HepG2 (cell line): ENCODE data around the gene TRMT2A. TPM values are rescaled to one million over a fixed set of nuclear protein-coding genes. Genes with fewer than 3 reads are reported as not detected.

ENCODE experiments used
- BHLHE40 ChIP-seq: IDR thresholded peaks from 2 replicates; pipeline ENCODE4 v1.6.1; 2011; ENCODE audit warnings: low read length, improper control_type of control experiment
- FOSL1 ChIP-seq: sonication (generic); formaldehyde crosslinking; IDR thresholded peaks from 2 replicates; pipeline ENCODE4 v1.9.0; 2021; ENCODE audit warnings: missing genetic modification reagents, borderline replicate concordance
- FOXJ3 ChIP-seq: sonication (generic); formaldehyde crosslinking; IDR thresholded peaks from 2 replicates; pipeline ENCODE4 v1.4.0; 2020; ENCODE audit warnings: missing genetic modification reagents, mild to moderate bottlenecking, borderline replicate concordance
- HHEX ChIP-seq: IDR thresholded peaks from 2 replicates; pipeline ENCODE4 v1.6.1; 2016; ENCODE audit warnings: control low read depth
- IKZF4 ChIP-seq: sonication (generic); formaldehyde crosslinking; IDR thresholded peaks from 2 replicates; pipeline ENCODE4 v1.5.1; 2020; ENCODE audit warnings: borderline replicate concordance, mild to moderate bottlenecking, low read depth, missing genetic modification reagents; ENCODE audit errors: not compliant biosample characterization
- KDM3A ChIP-seq: IDR thresholded peaks from 2 replicates; pipeline ENCODE4 v1.6.1; 2018; ENCODE audit warnings: low read depth, missing compliant biosample characterization
- PCBP1 ChIP-seq: fragments of 200-400 bp; formaldehyde crosslinking; IDR thresholded peaks from 2 replicates; pipeline ENCODE4 v1.6.1; 2017; ENCODE audit warnings: mild to moderate bottlenecking, low read depth, low read length, borderline replicate concordance
- PITX1 ChIP-seq: sonication (generic); formaldehyde crosslinking; IDR thresholded peaks from 2 replicates; pipeline ENCODE4 v1.5.1; 2020; ENCODE audit warnings: mild to moderate bottlenecking, missing genetic modification reagents
- SETDB1 ChIP-seq: sonication (generic); formaldehyde crosslinking; IDR thresholded peaks from 2 replicates; pipeline ENCODE4 v1.5.1; 2020; ENCODE audit warnings: missing genetic modification reagents, mild to moderate bottlenecking, borderline replicate concordance
- SOX13 ChIP-seq, 3 experiments: fragments of 450-650 bp in 1 of 3; sonication (generic) in 1 of 3; formaldehyde crosslinking in 1 of 3; IDR thresholded peaks in 2 of 3; conservative IDR thresholded peaks in 1 of 3; 2 replicates each; pipeline versions ENCODE4 v1.5.0 to v1.6.1; 2016 to 2020; ENCODE audit warnings: antibody characterized with exemption in 1 of 3, mild to moderate bottlenecking in 1 of 3, missing compliant biosample characterization in 1 of 3, missing genetic modification reagents in 1 of 3, moderate library complexity in 1 of 3
- ZMYM3 ChIP-seq: sonication (generic); formaldehyde crosslinking; IDR thresholded peaks from 2 replicates; pipeline ENCODE4 v1.5.1; 2020; ENCODE audit warnings: mild to moderate bottlenecking, missing genetic modification reagents
- ZNF101 ChIP-seq: sonication (generic); formaldehyde crosslinking; IDR thresholded peaks from 2 replicates; pipeline ENCODE4 v1.4.0; 2020; ENCODE audit warnings: mild to moderate bottlenecking, low read depth, missing genetic modification reagents, borderline replicate concordance
- ZNF451 ChIP-seq: sonication (generic); formaldehyde crosslinking; IDR thresholded peaks from 2 replicates; pipeline ENCODE4 v1.5.0; 2020; ENCODE audit warnings: mild to moderate bottlenecking, missing genetic modification reagents
- ZNF572 ChIP-seq: sonication (generic); formaldehyde crosslinking; IDR thresholded peaks from 2 replicates; pipeline ENCODE4 v1.5.1; 2020; ENCODE audit warnings: mild to moderate bottlenecking, missing genetic modification reagents
- ZNF7 ChIP-seq: IDR thresholded peaks from 2 replicates; pipeline ENCODE4 v1.6.1; 2016; ENCODE audit warnings: missing biosample characterization, missing genetic modification reagents
- ZNF766 ChIP-seq: sonication (generic); formaldehyde crosslinking; IDR thresholded peaks from 2 replicates; pipeline ENCODE4 v1.5.0; 2020; ENCODE audit warnings: missing genetic modification reagents, borderline replicate concordance
- ZNF850 ChIP-seq: sonication (generic); formaldehyde crosslinking; conservative IDR thresholded peaks from 2 replicates; pipeline ENCODE4 v1.9.0; 2021; ENCODE audit warnings: mild to moderate bottlenecking, missing genetic modification reagents
- ZSCAN31 ChIP-seq: sonication (generic); formaldehyde crosslinking; IDR thresholded peaks from 2 replicates; pipeline ENCODE4 v1.5.0; 2020; ENCODE audit warnings: low read depth, mild to moderate bottlenecking, missing genetic modification reagents
- polyA plus RNA-seq, 8 experiments: library from polyadenylated mRNA; depleted of rRNA in 3 of 8; stranded (reverse) in 7 of 8; unstranded in 1 of 8; fragments of >200 nt; fragmentation: Illumina TruSeq in 4 of 8; extraction: Trizol in 4 of 8; gene quantifications; 2 replicates each; pipeline versions ENCODE4 v1.2.1 to v1.2.3, GENCODE V29; 2011 to 2016; ENCODE audit warnings: low read depth in 4 of 8, missing spikeins in 1 of 8, mixed read lengths in 1 of 8; ENCODE audit not compliant: insufficient read depth in 1 of 8
- total RNA-seq, 5 experiments: library from RNA; depleted of rRNA; stranded (reverse); fragments of >200 nt; fragmentation: Illumina TruSeq; extraction: Trizol; gene quantifications; 2 replicates each; pipeline ENCODE4 v1.2.3, GENCODE V29; 2016; ENCODE audit warnings: low read depth in 1 of 5
- TF ChIP-seq, protein P1 (sequence below), 2 experiments: sonication (generic) in 1 of 2; formaldehyde crosslinking in 1 of 2; IDR thresholded peaks; 2 replicates each; pipeline versions ENCODE4 v1.6.1 to v1.9.0; 2014 to 2022; ENCODE audit warnings: antibody characterized with exemption in 1 of 2, borderline replicate concordance in 1 of 2, inconsistent platforms in 1 of 2, low read depth in 1 of 2, missing genetic modification reagents in 1 of 2
- TF ChIP-seq, protein P2 (sequence below): sonication (generic); formaldehyde crosslinking; IDR thresholded peaks from 2 replicates; pipeline ENCODE4 v1.8.1; 2023; ENCODE audit warnings: mild to moderate bottlenecking, moderate library complexity, missing genetic modification reagents
- TF ChIP-seq, protein P3 (sequence below): sonication (generic); formaldehyde crosslinking; IDR thresholded peaks from 2 replicates; pipeline ENCODE4 v1.5.1; 2020; ENCODE audit warnings: missing genetic modification reagents, mild to moderate bottlenecking, borderline replicate concordance

TRMT2A gene
- total and polyA plus RNA-seq, 2 of the 13 experiments (the other 11 are each of a cell fraction or from before 2014, with no cell fraction given), result 24.0 to 30.3 TPM

DNA sequence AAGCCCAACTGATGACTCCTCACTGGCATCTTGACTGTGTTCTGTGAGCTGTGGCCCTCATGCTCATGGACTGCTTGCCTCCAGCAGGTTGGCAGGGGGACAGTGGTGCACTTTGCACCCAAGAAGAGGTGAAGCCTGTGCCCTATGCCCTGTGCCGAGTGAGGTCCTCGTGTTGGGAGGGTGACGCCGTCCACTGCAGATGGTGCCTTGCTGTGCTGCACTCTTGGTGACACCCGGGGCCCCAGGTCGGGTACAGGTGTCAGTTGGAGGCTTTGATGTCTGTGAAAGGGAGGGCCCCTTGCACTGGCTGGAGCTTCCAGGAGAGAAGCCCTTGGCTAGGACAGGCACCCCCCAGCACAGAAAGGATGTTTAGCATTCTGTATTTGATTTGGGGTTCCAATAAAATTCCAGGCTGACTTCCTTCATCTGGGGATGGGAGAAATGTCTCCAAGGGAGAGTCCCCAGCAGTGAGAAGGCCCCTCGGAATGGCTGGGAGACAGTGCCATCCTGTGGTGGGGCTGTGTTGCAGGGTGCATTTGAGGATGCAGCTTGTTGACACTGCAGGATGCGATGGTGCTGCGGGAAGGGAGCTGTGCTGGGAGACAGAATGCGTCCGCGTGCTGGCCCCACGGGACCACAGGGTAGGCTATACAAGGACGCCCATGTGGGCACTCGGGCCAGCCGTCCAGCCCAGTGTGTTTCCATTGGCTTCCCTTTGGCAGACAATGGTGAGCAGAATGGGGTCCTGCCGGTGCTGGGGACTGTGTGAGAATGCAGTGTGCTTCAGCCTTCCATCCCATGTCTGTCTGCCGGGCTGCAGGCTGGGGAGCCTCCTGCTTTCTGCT, 12.1 kb upstream of the TRMT2A start (continued):
- TF ChIP-seq ZSCAN31 (CRISPR knock-in tag), result no peak
- TF ChIP-seq ZNF101 (CRISPR knock-in tag), result no peak
- TF ChIP-seq IKZF4 (CRISPR knock-in tag), result no peak
- TF ChIP-seq, protein P1, sequence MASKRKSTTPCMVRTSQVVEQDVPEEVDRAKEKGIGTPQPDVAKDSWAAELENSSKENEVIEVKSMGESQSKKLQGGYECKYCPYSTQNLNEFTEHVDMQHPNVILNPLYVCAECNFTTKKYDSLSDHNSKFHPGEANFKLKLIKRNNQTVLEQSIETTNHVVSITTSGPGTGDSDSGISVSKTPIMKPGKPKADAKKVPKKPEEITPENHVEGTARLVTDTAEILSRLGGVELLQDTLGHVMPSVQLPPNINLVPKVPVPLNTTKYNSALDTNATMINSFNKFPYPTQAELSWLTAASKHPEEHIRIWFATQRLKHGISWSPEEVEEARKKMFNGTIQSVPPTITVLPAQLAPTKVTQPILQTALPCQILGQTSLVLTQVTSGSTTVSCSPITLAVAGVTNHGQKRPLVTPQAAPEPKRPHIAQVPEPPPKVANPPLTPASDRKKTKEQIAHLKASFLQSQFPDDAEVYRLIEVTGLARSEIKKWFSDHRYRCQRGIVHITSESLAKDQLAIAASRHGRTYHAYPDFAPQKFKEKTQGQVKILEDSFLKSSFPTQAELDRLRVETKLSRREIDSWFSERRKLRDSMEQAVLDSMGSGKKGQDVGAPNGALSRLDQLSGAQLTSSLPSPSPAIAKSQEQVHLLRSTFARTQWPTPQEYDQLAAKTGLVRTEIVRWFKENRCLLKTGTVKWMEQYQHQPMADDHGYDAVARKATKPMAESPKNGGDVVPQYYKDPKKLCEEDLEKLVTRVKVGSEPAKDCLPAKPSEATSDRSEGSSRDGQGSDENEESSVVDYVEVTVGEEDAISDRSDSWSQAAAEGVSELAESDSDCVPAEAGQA (IDR thresholded peaks at IDR 0.05; ENCODE audit: low read depth), result no peak
- TF ChIP-seq, protein P1 (CRISPR knock-in tag; IDR thresholded peaks at IDR 0.05; ENCODE audit: borderline replicate concordance), result no peak
- TF ChIP-seq, protein P2, sequence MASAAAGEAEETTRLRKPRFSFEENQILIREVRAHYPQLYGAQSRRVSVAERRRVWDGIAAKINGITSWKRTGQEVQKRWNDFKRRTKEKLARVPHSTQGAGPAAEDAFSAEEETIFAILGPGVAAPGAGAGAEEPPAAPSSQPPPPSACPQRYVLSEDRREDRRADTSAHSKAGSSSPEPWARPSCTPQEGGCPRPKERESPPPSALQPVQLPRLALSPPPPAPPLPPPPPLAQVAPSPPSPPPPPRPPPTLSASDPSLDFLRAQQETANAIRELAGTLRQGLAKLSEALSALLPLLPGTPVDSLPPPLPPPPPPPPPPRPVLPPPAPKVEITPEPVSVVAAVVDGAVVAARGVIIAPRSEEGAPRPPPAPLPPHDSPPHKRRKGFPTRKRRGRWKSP (CRISPR knock-in tag), result 0 out of 2 replicates have a peak, but pooled peaks have one; percentile 34
- TF ChIP-seq ZNF766 (CRISPR knock-in tag), result no peak
- no peak for TF ChIP-seq PCBP1
- TF ChIP-seq, protein P3, sequence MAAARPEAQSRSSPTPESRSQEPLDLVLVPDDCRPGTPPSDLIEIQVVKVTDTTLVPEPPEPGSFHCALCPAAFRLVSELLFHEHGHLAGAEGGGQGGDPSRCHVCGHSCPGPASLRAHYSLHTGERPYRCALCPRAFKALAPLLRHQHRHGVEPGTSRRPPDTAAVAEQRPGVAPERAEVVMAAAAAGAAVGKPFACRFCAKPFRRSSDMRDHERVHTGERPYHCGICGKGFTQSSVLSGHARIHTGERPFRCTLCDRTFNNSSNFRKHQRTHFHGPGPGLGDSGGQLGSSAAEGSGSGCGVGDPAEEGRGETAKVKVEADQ (CRISPR knock-in tag), result no peak
- no peak for TF ChIP-seq FOXJ3 (CRISPR knock-in tag)
- TF ChIP-seq PITX1 (CRISPR knock-in tag), result no peak
- no peak for TF ChIP-seq SETDB1
- TF ChIP-seq ZNF7, result no peak
- TF ChIP-seq ZMYM3 (CRISPR knock-in tag), result no peak; the same call in 1 of the 2 replicates
- no peak; the same call in 1 of the 2 replicates for TF ChIP-seq BHLHE40
- no peak for TF ChIP-seq ZNF850 (CRISPR knock-in tag)
- no peak for TF ChIP-seq FOSL1 (CRISPR knock-in tag)
- TF ChIP-seq KDM3A (CRISPR knock-in tag), result no peak
- no peak for TF ChIP-seq ZNF572 (CRISPR knock-in tag)
- TF ChIP-seq ZNF451 (CRISPR knock-in tag), result no peak; the same call in 1 of the 2 replicates
- TF ChIP-seq HHEX, result no peak
- TF ChIP-seq SOX13 (IDR thresholded peaks at IDR 0.05), result no peak
- 0 out of 4 replicates have a peak, but pooled peaks of 1 of the 2 experiments have one; percentile 2 for TF ChIP-seq SOX13 (CRISPR knock-in tag; conservative IDR thresholded peaks at IDR 0.05 in 1 of 2, IDR thresholded peaks at IDR 0.05 in 1 of 2)
